ENCODE measurements around the gene MYH15. TPM values are rescaled to one million over a fixed set of nuclear protein-coding genes. Genes with fewer than 3 reads are reported as not detected.
A peak's percentile ranks its signal among the peaks of the same experiment; 100 is the strongest.

The MYH15 gene
- total and polyA plus RNA-seq, 12 donors, result 0.07 to 1.0 (median 0.20) TPM; not detected in 2

DNA sequence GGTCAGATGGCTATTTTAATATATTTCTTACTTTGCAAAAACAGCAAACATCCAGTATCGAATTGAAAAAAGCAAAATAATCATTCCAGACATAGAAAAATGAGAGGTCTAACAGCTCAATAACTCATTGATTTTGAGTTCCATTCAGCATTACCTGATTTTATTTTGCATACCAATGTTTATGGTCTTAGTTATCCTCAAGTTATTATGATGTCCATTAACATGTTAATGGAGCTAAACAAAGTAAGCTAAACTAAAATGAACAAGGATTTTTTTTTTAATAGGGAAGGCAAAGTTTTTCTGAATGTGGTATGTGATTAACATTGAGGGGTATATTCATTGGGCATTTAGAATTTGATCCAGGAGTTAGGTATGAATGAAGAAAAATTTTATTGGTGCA, 13.1 kb downstream of the MYH15 start:
- WGBS, 4 donors, result 92 to 100% (median 95%) methylated on average over 1 of the region's 1 CpG
- Histone ChIP-seq H3K9me3 (replicated peaks in 1 of 3) (no peaks in the 10 kb centered on the region), H3K27me3 (no peaks in the 10 kb centered on the region), H3K27ac (no peak overlapping the region), H3K36me3 (replicated peaks in 1 of 2) (no peaks in the 10 kb centered on the region), H3K4me1 (replicated peaks in 1 of 2) (no peaks in the 10 kb centered on the region), H3K4me3 (no peak overlapping the region)
- no peak for TF ChIP-seq POLR2A (IDR thresholded peaks at IDR 0.05)
- TF ChIP-seq, protein P1, sequence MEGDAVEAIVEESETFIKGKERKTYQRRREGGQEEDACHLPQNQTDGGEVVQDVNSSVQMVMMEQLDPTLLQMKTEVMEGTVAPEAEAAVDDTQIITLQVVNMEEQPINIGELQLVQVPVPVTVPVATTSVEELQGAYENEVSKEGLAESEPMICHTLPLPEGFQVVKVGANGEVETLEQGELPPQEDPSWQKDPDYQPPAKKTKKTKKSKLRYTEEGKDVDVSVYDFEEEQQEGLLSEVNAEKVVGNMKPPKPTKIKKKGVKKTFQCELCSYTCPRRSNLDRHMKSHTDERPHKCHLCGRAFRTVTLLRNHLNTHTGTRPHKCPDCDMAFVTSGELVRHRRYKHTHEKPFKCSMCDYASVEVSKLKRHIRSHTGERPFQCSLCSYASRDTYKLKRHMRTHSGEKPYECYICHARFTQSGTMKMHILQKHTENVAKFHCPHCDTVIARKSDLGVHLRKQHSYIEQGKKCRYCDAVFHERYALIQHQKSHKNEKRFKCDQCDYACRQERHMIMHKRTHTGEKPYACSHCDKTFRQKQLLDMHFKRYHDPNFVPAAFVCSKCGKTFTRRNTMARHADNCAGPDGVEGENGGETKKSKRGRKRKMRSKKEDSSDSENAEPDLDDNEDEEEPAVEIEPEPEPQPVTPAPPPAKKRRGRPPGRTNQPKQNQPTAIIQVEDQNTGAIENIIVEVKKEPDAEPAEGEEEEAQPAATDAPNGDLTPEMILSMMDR (IDR thresholded peaks at IDR 0.05), result no peak
- intact Hi-C loops (cut with DNase I), result no loop called here
- no peak for DNase-seq

DNA sequence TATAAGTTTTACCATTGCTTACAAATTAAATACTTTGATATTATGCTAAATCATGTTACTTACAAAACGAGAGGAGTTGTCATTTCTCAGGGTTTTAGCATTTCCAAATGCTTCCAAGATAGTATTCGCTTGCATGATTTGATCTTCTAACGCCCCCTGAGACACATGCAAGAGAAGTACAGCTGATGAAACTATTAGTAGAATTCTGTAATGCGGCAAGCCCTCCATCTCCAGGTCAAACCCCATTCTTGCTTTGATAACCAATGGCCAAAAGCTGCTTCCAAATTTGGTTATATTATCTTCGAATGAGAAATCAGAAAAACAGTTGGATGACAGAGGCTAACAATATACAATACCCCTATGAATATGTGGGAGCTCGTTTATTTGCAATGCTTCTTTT, 14.7 kb downstream of the MYH15 start:
- no peak for DNase-seq
- WGBS, 4 donors, result 84 to 88% (median 86%) methylated on average over 6 of the region's 6 CpGs
- H3K27ac ChIP-seq, result no peak overlapping the region
- TF ChIP-seq POLR2A (IDR thresholded peaks at IDR 0.05), result no peak
- TF ChIP-seq, protein P1 (IDR thresholded peaks at IDR 0.05), result no peak
- no peak overlapping the region for H3K4me3 ChIP-seq
- no peaks in the 10 kb centered on the region for H3K4me1 ChIP-seq (replicated peaks in 1 of 2)
- no peaks in the 10 kb centered on the region for H3K27me3 ChIP-seq
- H3K9me3 ChIP-seq (replicated peaks in 1 of 3), result no peaks in the 10 kb centered on the region
- H3K36me3 ChIP-seq (replicated peaks in 1 of 2), result no peaks in the 10 kb centered on the region
- intact Hi-C loops (cut with DNase I), result no loop called here

DNA sequence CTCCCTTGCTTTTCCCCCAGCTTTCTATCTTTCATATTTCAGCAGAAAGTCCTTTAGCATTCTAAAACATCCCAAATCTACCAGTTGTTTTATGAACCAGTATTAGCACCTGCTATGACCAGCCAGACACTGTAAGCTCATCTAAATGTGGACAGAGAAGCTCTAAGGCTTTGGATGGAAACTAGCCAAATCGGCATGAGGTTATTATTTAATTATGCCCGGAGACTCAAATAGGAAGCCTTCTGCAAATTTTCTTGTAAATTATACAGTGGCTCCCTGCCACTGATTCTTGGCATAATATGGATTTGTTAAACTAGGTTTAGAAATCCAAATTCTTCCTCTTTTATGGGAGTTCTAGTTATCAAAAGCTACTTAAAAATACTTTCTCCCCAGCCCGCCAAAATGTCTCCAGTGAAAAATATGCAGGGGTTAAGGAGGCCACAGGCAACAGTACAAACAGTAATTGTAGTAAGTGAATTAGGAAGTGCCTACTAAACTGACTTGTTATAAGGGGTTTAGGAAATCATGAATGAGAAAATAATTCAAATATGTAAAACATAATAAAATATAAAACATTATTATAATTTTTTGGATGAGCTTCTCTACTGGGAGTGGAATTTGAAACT, 15.4 kb downstream of the MYH15 start:
- intact Hi-C loops (cut with DNase I), result no loop called here
- DNase-seq, result no peak
- Histone ChIP-seq H3K4me3 (no peak overlapping the region), H3K9me3 (replicated peaks in 1 of 3) (no peaks in the 10 kb centered on the region), H3K27ac (no peak overlapping the region), H3K27me3 (no peaks in the 10 kb centered on the region), H3K36me3 (replicated peaks in 1 of 2) (no peaks in the 10 kb centered on the region), H3K4me1 (replicated peaks in 1 of 2) (no peaks in the 10 kb centered on the region)
- WGBS, 4 donors, result 63 to 69% (median 67%) methylated on average over 3 of the region's 3 CpGs
- TF ChIP-seq, protein P1 (IDR thresholded peaks at IDR 0.05), result no peak
- TF ChIP-seq POLR2A (IDR thresholded peaks at IDR 0.05), result no peak

DNA sequence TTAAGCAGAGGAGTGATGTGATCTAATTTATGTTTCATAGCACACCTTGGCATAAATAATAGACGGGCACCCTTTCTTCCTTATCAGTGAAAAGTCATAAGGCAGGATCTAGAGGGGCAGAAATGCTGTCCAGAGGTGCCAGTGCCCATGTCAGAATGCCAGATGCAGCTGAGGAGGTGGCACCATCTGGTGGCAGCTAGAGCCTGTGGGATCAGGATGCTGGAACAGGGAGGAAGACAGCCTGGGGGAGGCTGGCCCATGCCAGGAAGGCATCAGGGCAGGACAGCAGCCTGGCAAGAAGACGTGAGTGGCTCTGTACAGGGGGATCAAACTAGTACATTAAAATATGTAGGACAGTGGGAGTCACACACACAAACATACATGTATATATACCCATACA, 16.5 kb downstream of the MYH15 start:
- no peaks in the 10 kb centered on the region for H3K4me1 ChIP-seq (replicated peaks in 1 of 2)
- TF ChIP-seq POLR2A (IDR thresholded peaks at IDR 0.05), result no peak
- TF ChIP-seq, protein P1 (IDR thresholded peaks at IDR 0.05), result peak in 1 of 6 experiments; percentile 15
- no peaks in the 10 kb centered on the region for H3K27me3 ChIP-seq
- H3K9me3 ChIP-seq (replicated peaks in 1 of 3), result no peaks in the 10 kb centered on the region
- no peaks in the 10 kb centered on the region for H3K36me3 ChIP-seq (replicated peaks in 1 of 2)
- H3K27ac ChIP-seq, result no peak overlapping the region
- intact Hi-C loops (cut with DNase I), result no loop called here
- WGBS, 4 donors, result 63 to 71% (median 66%) methylated on average over 2 of the region's 2 CpGs
- DNase-seq, result peak in 3 of 7 donors; percentile 11 to 58 (median 25)
- H3K4me3 ChIP-seq, result no peak overlapping the region

Measured in adrenal gland (tissue), 12 donors.